LNCaP clone FGC (cell line): Measurements from ENCODE around the gene ABCG1.

ENCODE experiments used
- DNase-seq: peaks from one replicate; pipeline ENCODE4 v3.0.0-alpha.2; 2011; ENCODE audit warnings: low read depth
- H3K4me3 ChIP-seq: 2 replicates; pipeline ENCODE4 v1.5.1; 2011; ENCODE audit warnings: mild to moderate bottlenecking, low read depth, low read length, control low read depth
- CTCF ChIP-seq: IDR thresholded peaks from 2 replicates; pipeline ENCODE4 v1.5.1; 2012; ENCODE audit warnings: mild to moderate bottlenecking; ENCODE audit not compliant: control insufficient read depth, insufficient read depth; ENCODE audit errors: extremely low read depth

The ABCG1 gene

GRCh38 chr21:42201615-42202161, 17.3 kb upstream of the ABCG1 start:
- no peak overlapping the region for H3K4me3 ChIP-seq
- no peak for DNase-seq

DNA sequence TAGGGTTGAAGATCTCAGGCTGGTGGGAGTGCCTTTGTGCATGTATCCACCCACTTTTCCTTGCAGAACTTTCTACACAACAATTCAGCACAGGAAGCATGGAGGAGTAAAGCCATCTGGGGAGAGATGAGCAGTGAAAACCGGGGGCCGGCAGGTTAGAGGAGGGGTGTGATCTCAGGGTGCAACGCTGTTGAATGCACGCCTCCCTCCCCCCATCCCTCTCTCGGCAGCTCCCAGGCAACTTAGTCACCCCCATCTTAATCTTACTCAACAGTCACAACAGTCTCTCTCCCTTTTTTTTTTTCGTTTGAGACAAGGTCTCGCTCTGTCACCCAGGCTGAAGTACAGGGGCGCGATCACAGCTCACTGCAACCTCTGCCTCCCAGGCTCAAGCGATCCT, 16.6 kb upstream of the ABCG1 start:
- TF ChIP-seq CTCF, result no peak
- no peak for DNase-seq
- H3K4me3 ChIP-seq, result no peak overlapping the region

More at GRCh38 chr21:42201615-42202161, 17.3 kb upstream of the ABCG1 start:
- no peak for TF ChIP-seq CTCF

GRCh38 chr21:42203321-42203720, 15.6 kb upstream of the ABCG1 start:
- H3K4me3 ChIP-seq, result no peak overlapping the region
- TF ChIP-seq CTCF, result no peak
- no peak for DNase-seq

- H3K4me3 ChIP-seq, result no peak overlapping the region
- TF ChIP-seq CTCF, result no peak
- DNase-seq, result no peak
Observed at GRCh38 chr21:42203936-42204335, 15.0 kb upstream of the ABCG1 start.

DNA sequence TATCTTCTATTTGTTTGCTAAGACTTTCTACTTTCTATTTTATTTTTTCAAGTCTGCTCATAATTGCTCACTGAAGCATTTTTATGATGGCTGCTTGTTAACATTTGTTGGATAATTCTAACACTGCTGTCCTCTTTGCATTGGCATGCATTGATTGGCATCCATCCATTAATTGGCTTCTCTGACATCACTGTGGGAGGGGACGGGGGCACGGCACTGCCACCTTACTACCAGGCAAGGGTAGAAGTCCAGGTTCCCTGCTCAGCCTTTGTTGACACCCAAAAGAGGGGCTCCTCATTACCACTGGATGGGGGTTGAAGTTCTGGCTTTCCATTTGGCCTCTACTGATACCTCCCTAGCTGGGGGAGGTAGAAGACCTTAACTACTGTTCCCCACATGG, 11.5 kb upstream of the ABCG1 start:
- no peak for TF ChIP-seq CTCF
- no peak for DNase-seq
- H3K4me3 ChIP-seq, result no peak overlapping the region

DNA sequence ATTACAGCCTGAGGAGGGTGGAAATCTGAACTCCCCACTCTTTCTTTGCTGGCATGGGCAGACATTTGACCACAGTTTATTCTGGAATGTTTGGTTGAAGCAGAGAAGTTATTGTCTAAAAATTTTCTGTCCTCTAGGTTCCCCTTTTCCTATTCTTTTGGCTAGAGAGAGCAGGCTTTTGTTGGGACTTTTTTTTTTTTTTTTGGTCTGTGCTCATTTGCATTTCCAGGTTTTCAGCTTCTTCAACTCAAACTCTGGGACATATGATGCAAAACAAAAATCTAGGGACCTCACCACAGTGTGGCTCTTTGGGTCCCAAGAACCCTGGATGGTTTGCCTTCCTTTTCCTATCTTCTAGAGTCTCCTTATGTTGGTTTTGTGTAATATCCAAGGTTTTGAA, 10.9 kb upstream of the ABCG1 start:
- DNase-seq, result no peak
- H3K4me3 ChIP-seq, result no peak overlapping the region
- TF ChIP-seq CTCF, result no peak

GRCh38 chr21:42208801-42209490, 10.0 kb upstream of the ABCG1 start:
- TF ChIP-seq CTCF, result no peak
- no peak for DNase-seq
- H3K4me3 ChIP-seq, result no peak overlapping the region
